Tibial nerve (tissue), 4 donors: ENCODE results near the gene GALNT14. TPM values are rescaled to one million over a fixed set of nuclear protein-coding genes. Genes with fewer than 3 reads are reported as not detected.

Experiments used
- DNase-seq, 2 donors: peaks; one replicate each; pipeline ENCODE4 v3.0.0-alpha.2; 2019; ENCODE audit warnings: low spot score in 2 of 2
- H3K27ac ChIP-seq, 4 donors: fragments of 200-600 bp; sonication (generic) in 3 of 4; one replicate each; pipeline ENCODE4 v1.5.1; 2017 to 2019; ENCODE audit warnings: mild to moderate bottlenecking in 1 of 4
- H3K27me3 ChIP-seq, 2 donors: fragments of 200-600 bp; sonication (generic) in 1 of 2; one replicate each; pipeline versions ENCODE4 v1.5.1 to v1.6.0; 2017 to 2019
- H3K36me3 ChIP-seq, 3 donors: fragments of 200-600 bp; sonication (generic); one replicate each; pipeline ENCODE4 v1.5.1; 2018 to 2019
- H3K4me1 ChIP-seq, 4 donors: fragments of 200-600 bp; sonication (generic) in 3 of 4; one replicate each; pipeline ENCODE4 v1.5.1; 2017 to 2019
- H3K4me3 ChIP-seq, 4 donors: fragments of 200-600 bp; sonication (generic) in 3 of 4; one replicate each; pipeline ENCODE4 v1.5.1; 2017 to 2019; ENCODE audit warnings: mild to moderate bottlenecking in 1 of 4, moderate library complexity in 1 of 4
- H3K9me3 ChIP-seq, 4 donors: fragments of 200-600 bp; sonication (generic) in 3 of 4; one replicate each; pipeline ENCODE4 v1.5.1; 2017 to 2019
- EP300 ChIP-seq, 2 donors: sonication (generic); formaldehyde crosslinking; IDR thresholded peaks; one replicate each; pipeline ENCODE4 v1.6.1; 2017; ENCODE audit warnings: antibody characterized with exemption in 2 of 2, mild to moderate bottlenecking in 1 of 2
- POLR2A ChIP-seq, 2 donors: fragments of 450-650 bp; IDR thresholded peaks; one replicate each; pipeline ENCODE4 v1.6.1; 2017; ENCODE audit warnings: antibody characterized with exemption in 2 of 2, mild to moderate bottlenecking in 2 of 2, moderate library complexity in 2 of 2
- WGBS, 2 donors: methylation state at CpG; one replicate each; pipeline ENCODE4 v1.1.5; 2018; 5-methylcytosine and 5-hydroxymethylcytosine counted together
- total RNA-seq, 4 donors: library from RNA; depleted of rRNA; stranded (reverse); fragments of >200 nt; gene quantifications; one replicate each; pipeline ENCODE4 v1.1.0, GENCODE V29; 2016
- TF ChIP-seq, protein P1 (sequence below), 5 experiments: fragments of 200-600 bp in 3 of 5; fragments of 450-650 bp in 2 of 5; sonication (generic) in 3 of 5; IDR thresholded peaks; one replicate each; pipeline ENCODE4 v1.5.1; 2016 to 2019; ENCODE audit warnings: antibody characterized with exemption in 5 of 5, mild to moderate bottlenecking in 3 of 5, moderate library complexity in 2 of 5

Gene GALNT14
- total RNA-seq, 4 donors from 2014 or later: 0.21 to 4.2 (median 0.78) TPM; not detected in 1

DNA sequence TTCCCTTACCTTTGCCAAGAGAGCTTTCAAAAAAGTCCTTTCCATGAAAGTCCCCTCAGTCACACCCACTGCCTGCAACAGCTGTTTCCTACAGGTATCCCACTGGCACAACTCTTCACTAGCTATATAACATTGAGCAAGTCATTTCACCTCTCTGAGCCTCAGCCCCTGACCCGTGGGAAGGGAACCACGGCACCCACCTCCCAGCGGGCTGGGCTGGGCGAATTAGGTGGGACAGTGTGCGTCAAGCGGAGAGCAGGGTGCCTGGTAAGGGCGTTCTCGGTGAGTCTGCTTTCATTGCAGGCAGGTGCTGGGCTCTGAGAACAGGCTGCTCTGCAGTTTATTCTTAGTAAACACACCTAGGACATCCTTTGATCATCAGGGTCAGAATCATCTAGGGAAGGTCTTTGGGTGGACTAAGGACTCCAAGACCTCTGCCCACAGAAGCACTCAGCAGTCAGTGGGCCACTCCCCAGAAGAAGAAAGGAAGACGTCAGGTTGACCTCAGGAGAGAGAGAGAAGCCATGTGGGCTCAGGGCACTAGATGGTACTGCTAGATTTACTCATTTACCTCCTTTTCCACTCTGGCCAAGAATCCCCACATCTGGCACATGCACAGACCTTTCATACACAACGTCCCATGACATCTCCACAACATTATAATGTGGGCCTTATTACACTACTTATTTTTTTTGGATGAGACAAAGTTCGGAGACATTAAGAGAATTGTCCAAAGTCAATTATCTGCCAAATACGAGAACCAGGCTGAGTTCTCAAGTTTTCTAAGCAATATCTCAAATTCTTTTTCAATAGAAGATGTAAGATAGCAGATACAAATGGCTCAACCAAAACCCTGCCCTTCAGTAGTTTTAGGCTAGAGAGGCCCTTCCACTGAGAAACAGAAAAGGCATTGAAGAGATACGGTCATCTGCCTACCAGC is 79.9 kb downstream of the GALNT14 start:
- Histone ChIP-seq H3K9me3 (no peaks in the 10 kb centered on the region), H3K4me3 (no peak overlapping the region), H3K27me3 (no peaks in the 10 kb centered on the region), H3K4me1 (no peaks in the 10 kb centered on the region), H3K27ac (no peak overlapping the region), H3K36me3 (no peaks in the 10 kb centered on the region)
- 77 to 82% methylated on average over 13 of the region's 13 CpGs for WGBS, 2 donors
- no peak for TF ChIP-seq POLR2A (IDR thresholded peaks at IDR 0.05)
- DNase-seq: no peak

DNA sequence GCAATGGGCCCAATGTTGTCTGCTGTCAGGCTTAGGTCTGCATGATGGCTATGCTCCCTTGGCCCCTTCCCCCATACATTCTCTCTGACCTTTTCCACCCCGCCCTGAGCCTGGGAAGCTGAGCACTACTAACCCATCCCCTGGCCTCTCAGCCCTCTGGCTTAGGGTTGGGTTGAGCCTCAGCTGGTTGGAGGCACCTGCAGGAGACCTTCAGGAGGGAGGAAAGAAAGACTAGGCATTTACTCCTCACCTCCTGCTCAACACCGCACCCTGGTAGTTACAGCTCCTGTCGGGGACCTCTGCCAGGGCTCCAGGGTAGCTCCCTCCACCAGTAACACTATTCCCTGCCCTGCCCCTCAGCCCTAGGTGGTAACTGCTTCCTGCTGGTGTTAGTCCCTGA is 80.5 kb downstream of the GALNT14 start:
- H3K9me3 ChIP-seq: no peaks in the 10 kb centered on the region
- TF ChIP-seq POLR2A (IDR thresholded peaks at IDR 0.05): no peak
- TF ChIP-seq EP300 (IDR thresholded peaks at IDR 0.05): no peak
- TF ChIP-seq, protein P1, sequence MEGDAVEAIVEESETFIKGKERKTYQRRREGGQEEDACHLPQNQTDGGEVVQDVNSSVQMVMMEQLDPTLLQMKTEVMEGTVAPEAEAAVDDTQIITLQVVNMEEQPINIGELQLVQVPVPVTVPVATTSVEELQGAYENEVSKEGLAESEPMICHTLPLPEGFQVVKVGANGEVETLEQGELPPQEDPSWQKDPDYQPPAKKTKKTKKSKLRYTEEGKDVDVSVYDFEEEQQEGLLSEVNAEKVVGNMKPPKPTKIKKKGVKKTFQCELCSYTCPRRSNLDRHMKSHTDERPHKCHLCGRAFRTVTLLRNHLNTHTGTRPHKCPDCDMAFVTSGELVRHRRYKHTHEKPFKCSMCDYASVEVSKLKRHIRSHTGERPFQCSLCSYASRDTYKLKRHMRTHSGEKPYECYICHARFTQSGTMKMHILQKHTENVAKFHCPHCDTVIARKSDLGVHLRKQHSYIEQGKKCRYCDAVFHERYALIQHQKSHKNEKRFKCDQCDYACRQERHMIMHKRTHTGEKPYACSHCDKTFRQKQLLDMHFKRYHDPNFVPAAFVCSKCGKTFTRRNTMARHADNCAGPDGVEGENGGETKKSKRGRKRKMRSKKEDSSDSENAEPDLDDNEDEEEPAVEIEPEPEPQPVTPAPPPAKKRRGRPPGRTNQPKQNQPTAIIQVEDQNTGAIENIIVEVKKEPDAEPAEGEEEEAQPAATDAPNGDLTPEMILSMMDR (IDR thresholded peaks at IDR 0.05): no peak
- DNase-seq: no peak
- 88 to 95% methylated on average over 2 to 3 of the region's 3 CpGs for WGBS, 2 donors
- H3K27ac ChIP-seq: no peak overlapping the region
- no peaks in the 10 kb centered on the region for H3K4me1 ChIP-seq
- H3K36me3 ChIP-seq: no peaks in the 10 kb centered on the region
- no peak overlapping the region for H3K4me3 ChIP-seq
- H3K27me3 ChIP-seq: no peaks in the 10 kb centered on the region

DNA sequence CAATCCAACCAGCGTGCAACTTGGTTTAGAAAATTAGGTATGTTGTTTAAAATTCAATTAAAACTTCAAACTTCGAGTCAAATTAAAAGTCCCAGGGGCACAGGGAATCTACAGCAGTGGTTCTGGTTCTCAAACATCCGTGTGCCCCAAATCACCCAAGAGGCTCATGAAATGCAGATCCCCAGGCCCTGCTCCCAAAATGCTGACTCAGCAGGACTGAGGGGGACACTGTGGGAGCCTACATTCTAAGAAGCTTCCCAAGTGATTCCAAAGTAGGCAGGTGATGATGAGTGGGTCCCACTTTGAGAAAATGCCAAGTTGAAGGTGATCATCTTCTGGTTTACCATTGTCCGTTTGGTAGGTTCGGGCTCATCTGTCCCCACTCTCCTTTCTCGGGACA is 82.3 kb downstream of the GALNT14 start:
- WGBS, 2 donors: 94% methylated on average over 6 of the region's 6 CpGs

DNA sequence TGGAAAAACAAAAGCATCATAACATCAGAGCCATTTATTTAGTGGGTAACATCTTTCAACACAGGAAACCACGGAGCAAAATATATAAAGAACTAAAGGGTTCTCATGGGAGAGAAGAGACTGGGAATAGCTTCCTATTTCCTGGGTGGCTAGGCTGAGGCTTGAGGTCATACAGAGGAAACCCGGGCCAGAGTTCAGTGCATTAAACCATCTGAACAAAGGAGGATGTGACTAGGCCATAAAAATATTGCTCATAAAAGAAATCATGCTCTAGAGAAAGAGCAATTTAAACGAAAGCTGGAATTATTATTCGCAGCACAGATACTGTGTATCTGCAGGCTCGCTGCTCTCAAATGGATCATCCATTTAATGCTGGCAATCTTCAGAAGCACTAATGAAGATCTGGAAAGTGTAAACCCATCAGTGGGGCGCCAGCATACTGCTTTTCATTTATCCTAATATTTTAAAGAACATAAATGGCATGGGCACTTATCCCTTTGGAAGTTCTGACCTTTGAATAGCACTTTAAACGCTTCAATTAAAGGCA is 83.3 kb downstream of the GALNT14 start:
- WGBS, 2 donors: 41 to 44% methylated on average over 7 of the region's 7 CpGs
- Histone ChIP-seq H3K4me3 (no peak overlapping the region), H3K27me3 (no peaks in the 10 kb centered on the region), H3K4me1 (no peaks in the 10 kb centered on the region), H3K27ac (peak overlapping the region in 1 of 4 donors; percentile 12), H3K36me3 (no peaks in the 10 kb centered on the region), H3K9me3 (no peaks in the 10 kb centered on the region)
- no peak for TF ChIP-seq POLR2A (IDR thresholded peaks at IDR 0.05)
- no peak for TF ChIP-seq EP300 (IDR thresholded peaks at IDR 0.05)
- TF ChIP-seq, protein P1 (IDR thresholded peaks at IDR 0.05): no peak
- DNase-seq: no peak

More for the DNA sequence above, 82.3 kb downstream of the GALNT14 start:
- H3K4me3 ChIP-seq: no peak overlapping the region
- TF ChIP-seq EP300 (IDR thresholded peaks at IDR 0.05) (no peak), POLR2A (IDR thresholded peaks at IDR 0.05) (no peak)
- TF ChIP-seq, protein P1 (IDR thresholded peaks at IDR 0.05): no peak
- no peaks in the 10 kb centered on the region for H3K36me3 ChIP-seq
- H3K27ac ChIP-seq: no peak overlapping the region
- no peaks in the 10 kb centered on the region for H3K27me3 ChIP-seq
- no peak for DNase-seq
- H3K9me3 ChIP-seq: no peaks in the 10 kb centered on the region
- H3K4me1 ChIP-seq: no peaks in the 10 kb centered on the region

DNA sequence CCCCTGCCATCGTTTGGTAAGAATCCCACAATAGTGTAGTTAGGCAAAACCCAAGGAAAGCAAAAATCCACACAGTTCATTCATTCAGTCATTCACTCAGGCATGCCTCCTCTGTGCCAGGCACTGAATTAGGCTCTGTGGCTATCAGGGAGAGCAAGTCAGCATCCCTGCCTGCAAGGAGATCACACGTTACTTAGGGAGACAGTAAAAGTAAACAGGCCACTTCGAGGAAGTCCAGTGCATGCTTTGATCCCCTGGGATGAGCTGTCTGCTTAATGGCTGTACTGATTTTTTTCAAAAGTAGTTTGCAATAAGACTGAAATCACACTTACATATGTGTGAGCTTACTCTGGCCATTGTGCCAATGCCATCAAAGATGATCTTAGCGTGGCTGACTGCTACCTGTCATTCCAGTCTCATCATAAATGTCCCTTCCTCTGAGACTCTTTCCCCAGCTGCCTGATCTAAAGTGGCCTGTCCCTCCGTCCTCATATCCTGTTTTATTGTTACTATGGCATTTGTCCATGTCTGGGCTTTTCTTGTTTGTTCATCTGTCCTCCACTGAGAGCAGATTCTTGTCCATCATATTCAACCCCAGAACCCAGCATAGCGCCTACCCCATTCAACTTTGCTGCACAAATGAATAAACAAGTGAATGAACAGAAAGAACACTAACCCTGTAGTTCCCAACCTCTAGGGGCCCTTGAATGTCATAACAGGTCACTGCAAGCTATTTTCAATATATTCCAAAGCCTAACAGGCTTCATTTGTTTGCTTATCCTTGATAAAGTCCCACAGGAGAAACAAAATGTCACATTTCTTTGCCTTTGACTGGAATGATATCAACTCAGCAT is 84.1 kb downstream of the GALNT14 start:
- no peak for DNase-seq
- H3K9me3 ChIP-seq: no peaks in the 10 kb centered on the region
- H3K4me3 ChIP-seq: no peak overlapping the region
- no peak for TF ChIP-seq EP300 (IDR thresholded peaks at IDR 0.05)
- no peaks in the 10 kb centered on the region for H3K27me3 ChIP-seq
- WGBS, 2 donors: 48 to 49% methylated on average over 6 of the region's 6 CpGs
- no peaks in the 10 kb centered on the region for H3K36me3 ChIP-seq
- H3K27ac ChIP-seq: peak overlapping the region in 1 of 4 donors; percentile 12
- no peaks in the 10 kb centered on the region for H3K4me1 ChIP-seq
